GM23248 (cell line): ENCODE measurements around the gene NTF3.

Source experiments
- EZH2 ChIP-seq: fragments of 200-600 bp; sonication (generic); IDR thresholded peaks from 2 replicates; pipeline ENCODE4 v1.6.1; 2018; ENCODE audit warnings: antibody characterized with exemption, mild to moderate bottlenecking; ENCODE audit not compliant: insufficient read depth, poor library complexity, severe bottlenecking
- EZH2phosphoT487 ChIP-seq: fragments of 200-600 bp; sonication (generic); IDR thresholded peaks from 2 replicates; pipeline ENCODE4 v1.6.1; 2018; ENCODE audit warnings: antibody characterized with exemption, moderate library complexity, mild to moderate bottlenecking, low read depth; ENCODE audit not compliant: insufficient read depth

- no peak for TF ChIP-seq EZH2
- no peak for TF ChIP-seq EZH2phosphoT487
Observed at GRCh38 chr12:5507401-5507935, 75.6 kb downstream of the NTF3 start.
